Gastrocnemius medialis (tissue), 4 donors: ENCODE data around the gene TTC28.

ENCODE experiments used
- CTCF ChIP-seq, 5 experiments: fragments of 450-650 bp in 3 of 5; fragments of 200-600 bp in 2 of 5; sonication (generic) in 2 of 5; IDR thresholded peaks in 4 of 5; conservative IDR thresholded peaks in 1 of 5; 1 replicate in 4 of 5; 2 replicates in 1 of 5; pipeline ENCODE4 v1.5.1; 2016 to 2019; ENCODE audit warnings: antibody characterized with exemption in 5 of 5, mild to moderate bottlenecking in 3 of 5, moderate library complexity in 3 of 5
- POLR2A ChIP-seq, 2 donors: fragments of 450-650 bp; IDR thresholded peaks; one replicate each; pipeline ENCODE4 v1.6.1; 2017; ENCODE audit warnings: antibody characterized with exemption in 2 of 2, mild to moderate bottlenecking in 2 of 2, moderate library complexity in 2 of 2

DNA sequence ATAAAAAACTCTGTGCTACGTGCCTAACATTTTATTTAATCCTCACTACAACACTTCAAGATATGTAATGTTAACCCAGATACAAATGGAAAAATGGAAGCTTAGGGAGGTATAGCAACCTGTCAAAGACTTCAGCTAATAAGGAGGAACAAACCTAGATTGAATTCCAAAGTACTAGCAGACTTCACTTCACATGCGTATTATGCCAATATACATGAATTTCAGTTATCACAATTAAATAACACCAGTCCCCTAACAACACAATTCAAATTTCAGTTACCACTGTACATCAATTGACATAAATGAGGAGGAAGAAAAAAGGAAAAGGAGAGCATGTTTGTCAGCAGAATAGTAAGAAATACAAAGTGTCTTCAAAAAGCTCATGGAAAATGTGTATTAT is 60.4 kb downstream of the TTC28 start:
- TF ChIP-seq CTCF (IDR thresholded peaks at IDR 0.05 in 4 of 5, conservative IDR thresholded peaks at IDR 0.05 in 1 of 5) (no peak), POLR2A (IDR thresholded peaks at IDR 0.05) (no peak)
